ENCODE results near the gene LAMA5.

- TF ChIP-seq CTCF (IDR thresholded peaks at IDR 0.05; ENCODE audit: low read length) = no peak; the same call in 1 of the 2 replicates
- no peak for TF ChIP-seq EZH2 (optimal IDR thresholded peaks at IDR 0.05; ENCODE audit: low read depth, low read length)
- TF ChIP-seq EZH2phosphoT487 (IDR thresholded peaks at IDR 0.05; ENCODE audit: low read length) = no peak
These were observed 2.1 kb upstream of the LAMA5 start for GRCh38 chr20:62368976-62369814.

Data from MM.1S (cell line).